Heart left ventricle (tissue), 16 donors: ENCODE data around the gene PPHLN1. TPM values are rescaled to one million over a fixed set of nuclear protein-coding genes. Genes with fewer than 3 reads are reported as not detected.

Source experiments
- ATAC-seq, 4 donors: fragments of 200-7000 bp; cut with Tn5 transposase; one replicate each; pipeline ENCODE4 v1.9.1; 2020 to 2022; ENCODE audit warnings: moderate library complexity in 4 of 4, mild to moderate bottlenecking in 3 of 4, moderate number of reproducible peaks in 1 of 4
- DNase-seq, 5 donors: peaks; one replicate each; pipeline ENCODE4 v3.0.0-alpha.2; 2020
- H3K27ac ChIP-seq, 12 donors: fragments of 200-600 bp; sonication (generic) in 4 of 12; one replicate each; pipeline versions ENCODE4 v1.5.0 to v1.8.0; 2016 to 2022; ENCODE audit warnings: mild to moderate bottlenecking in 2 of 12
- H3K27me3 ChIP-seq, 9 donors: fragments of 200-600 bp; sonication (generic) in 2 of 9; one replicate each; pipeline versions ENCODE4 v1.5.1 to v1.8.0; 2016 to 2022; ENCODE audit warnings: mild to moderate bottlenecking in 3 of 9
- H3K36me3 ChIP-seq, 9 donors: fragments of 200-600 bp; sonication (generic) in 2 of 9; one replicate each; pipeline versions ENCODE4 v1.5.0 to v1.8.0; 2018 to 2022; ENCODE audit warnings: mild to moderate bottlenecking in 2 of 9
- H3K4me1 ChIP-seq, 12 donors: fragments of 200-600 bp; sonication (generic) in 4 of 12; one replicate each; pipeline versions ENCODE4 v1.5.0 to v1.8.0; 2016 to 2022; ENCODE audit warnings: mild to moderate bottlenecking in 3 of 12
- H3K4me3 ChIP-seq, 12 donors: fragments of 200-600 bp; sonication (generic) in 4 of 12; one replicate each; pipeline versions ENCODE4 v1.5.0 to v1.8.0; 2017 to 2022; ENCODE audit warnings: mild to moderate bottlenecking in 9 of 12, moderate library complexity in 4 of 12
- H3K9me3 ChIP-seq, 12 donors: fragments of 200-600 bp; sonication (generic) in 4 of 12; one replicate each; pipeline versions ENCODE4 v1.5.0 to v1.8.0; 2016 to 2022; ENCODE audit warnings: mild to moderate bottlenecking in 1 of 12
- CTCF ChIP-seq, 12 donors: fragments of 200-600 bp; sonication (generic) in 4 of 12; IDR thresholded peaks; one replicate each; pipeline versions ENCODE4 v1.5.0 to v1.8.0; 2018 to 2022; ENCODE audit warnings: antibody characterized with exemption in 12 of 12, mild to moderate bottlenecking in 5 of 12
- POLR2A ChIP-seq, 2 donors: fragments of 450-650 bp; IDR thresholded peaks; one replicate each; pipeline ENCODE4 v1.6.1; 2017; ENCODE audit warnings: antibody characterized with exemption in 2 of 2, mild to moderate bottlenecking in 2 of 2, moderate library complexity in 2 of 2
- WGBS, 4 donors: extraction: QIAGEN DNeasy Blood & Tissue Kit in 2 of 4; methylation state at CpG; one replicate each; pipeline versions ENCODE4 v1.1.5 to v1.1.7; 2013 to 2018; 5-methylcytosine and 5-hydroxymethylcytosine counted together
- intact Hi-C, 10 donors: fragments of 100-400 bp; cut with DNase I; formaldehyde crosslinking; loops; one replicate each; pipeline versions ENCODE4 v1.11.1 to v1.14.2; 2022
- polyA plus RNA-seq, 2 donors: library from polyadenylated mRNA; stranded (reverse); fragments of 200-250 nt; gene quantifications; one replicate each; pipeline ENCODE4 v1.2.3, GENCODE V29; 2013
- total RNA-seq, 9 donors: library from RNA; depleted of rRNA in 2 of 9; stranded (reverse); fragments of >200 nt in 2 of 9; fragmentation: NEBNext Ultra II Directional in 3 of 9; extraction: Animal tissue kit (Norgen Biotek cat#: 25700) in 3 of 9; gene quantifications; one replicate each; pipeline versions ENCODE4 v1.1.0 to v1.2.4, GENCODE V29; 2016 to 2023
- donor health status: ischemic (EF 13 %, LVEDD 7.1; RV severe dilation, severe dysfunction).
- donor health status: healthy with polysubstance abuse.
- donor health status: DM: no; HTN: yes; CAD: no.
- donor health status: DM: no; HTN: no; CAD: no.
- donor health status: ischemic (EF 25% LVEDD 6.9; RV normal size, moderate dysfunction).
- donor health status: ischemic (EF 25% LVEDD 5.7; RV mildly dilated, moderate dysfunction).
- donor health status: healthy.
- donor health status: DM: yes; HTN: yes; CAD: no.
- donor health status: ischemic (EF 35%, LVEDD 5.7; RV mildly dilated, moderate dysfunction).
- donor health status: nonischemic (EF 11% LVEDD 7.7; RV severe dilation, severe dysfunction).
- donor health status: DM: yes; HTN: yes; CAD: no.
- donor health status: PGD.
- donor health status: ischemic (EF 29% LVEDD 5.4; RV normal size, mild dysfunction).
- donor health status: nonischemic (EF 23%, LVEDD 6.1; RV moderate dilation, normal function).

PPHLN1 gene
- total and polyA plus RNA-seq, 11 donors: 21.4 to 41.1 (median 35.6) TPM

- ATAC-seq (peak; percentile 76 to 91 (median 85)), DNase-seq (peak; percentile 77 to 88 (median 85))
- Histone ChIP-seq H3K36me3 (no peaks in the 10 kb centered on the region), H3K27ac (peak overlapping the region; percentile 81 to 99 (median 93)), H3K4me3 (peak overlapping the region; percentile 70 to 95 (median 83)), H3K4me1 (peaks cover 0 to 71% (median 35%) of the 10 kb centered on the region in 12 donors), H3K27me3 (peaks cover 0 to 30% (median 0%) of the 10 kb centered on the region in 9 donors), H3K9me3 (no peaks in the 10 kb centered on the region)
- intact Hi-C loops: loop anchor here (1.0 to 10.0 kb wide), 15 partner anchors 82 to 856 kb away; partner anchors contain the start of gene GXYLT1 (in 1 of the 10)
- 0 to 2% (median 1%) methylated on average over 23 to 83 of the region's 83 CpGs for WGBS, 4 donors
- TF ChIP-seq CTCF (IDR thresholded peaks at IDR 0.05) (peak; percentile 75 to 99 (median 93)), POLR2A (IDR thresholded peaks at IDR 0.05) (no peak)
Measured at GRCh38 chr12:42482748-42483520, 157.0 kb downstream of the PPHLN1 start.

- H3K27me3 ChIP-seq: peaks cover 0 to 30% (median 0%) of the 10 kb centered on the region in 9 donors
- peak overlapping the region; percentile 81 to 99 (median 93) for H3K27ac ChIP-seq
- ATAC-seq: peak in 3 of 4 donors; percentile 46 to 65 (median 54)
- H3K4me1 ChIP-seq: peaks cover 0 to 66% (median 34%) of the 10 kb centered on the region in 12 donors
- DNase-seq: peak; percentile 57 to 68 (median 64)
- intact Hi-C loops: loop anchor here (2.0 to 10.0 kb wide), 14 partner anchors 81 to 855 kb away; partner anchors contain the start of gene GXYLT1 (in 1 of the 10)
- TF ChIP-seq POLR2A (IDR thresholded peaks at IDR 0.05): no peak
- TF ChIP-seq CTCF (IDR thresholded peaks at IDR 0.05): peak in 1 of 12 donors; percentile 12
- H3K9me3 ChIP-seq: no peaks in the 10 kb centered on the region
- 0 to 2% (median 1%) methylated on average over 11 to 30 of the region's 30 CpGs for WGBS, 4 donors
- no peaks in the 10 kb centered on the region for H3K36me3 ChIP-seq
- H3K4me3 ChIP-seq: peak overlapping the region; percentile 70 to 95 (median 83)
Measured at GRCh38 chr12:42483521-42483790, 157.5 kb downstream of the PPHLN1 start.

GRCh38 chr12:42484996-42485395 lies 159.0 kb downstream of the PPHLN1 start:
- 21 to 30% (median 26%) methylated on average over 3 of the region's 3 CpGs for WGBS, 4 donors
- DNase-seq: no peak
- Histone ChIP-seq H3K27ac (peak overlapping the region in 10 of 12 donors; percentile 81 to 99 (median 93)), H3K4me3 (peak overlapping the region in 7 of 12 donors; percentile 70 to 95 (median 88)), H3K36me3 (no peaks in the 10 kb centered on the region), H3K9me3 (no peaks in the 10 kb centered on the region), H3K4me1 (peaks cover 0 to 55% (median 31%) of the 10 kb centered on the region in 12 donors), H3K27me3 (peaks cover 0 to 30% (median 0%) of the 10 kb centered on the region in 9 donors)
- TF ChIP-seq POLR2A (IDR thresholded peaks at IDR 0.05) (no peak), CTCF (IDR thresholded peaks at IDR 0.05) (no peak)
- intact Hi-C loops: loop anchor here (2.0 to 10.0 kb wide), 13 partner anchors 67 to 852 kb away; partner anchors contain the start of gene GXYLT1 (in 1 of the 10)
- ATAC-seq: peak in 2 of 4 donors; percentile 32 to 39

GRCh38 chr12:42485823-42486222 lies 159.9 kb downstream of the PPHLN1 start:
- TF ChIP-seq CTCF (IDR thresholded peaks at IDR 0.05) (no peak), POLR2A (IDR thresholded peaks at IDR 0.05) (no peak)
- no peak for ATAC-seq
- no peaks in the 10 kb centered on the region for H3K9me3 ChIP-seq
- peaks cover 0 to 30% (median 0%) of the 10 kb centered on the region in 9 donors for H3K27me3 ChIP-seq
- no peaks in the 10 kb centered on the region for H3K36me3 ChIP-seq
- peaks cover 0 to 46% (median 28%) of the 10 kb centered on the region in 12 donors for H3K4me1 ChIP-seq
- WGBS, 4 donors: 74 to 93% (median 84%) methylated on average over 3 of the region's 3 CpGs
- intact Hi-C loops: loop anchor here in 7 of 10 donors (2.0 to 10.0 kb wide), 7 partner anchors 66 to 849 kb away; no protein-coding TSS in a partner anchor
- no peak for DNase-seq
- H3K4me3 ChIP-seq: no peak overlapping the region
- H3K27ac ChIP-seq: peak overlapping the region in 2 of 12 donors; percentile 38 to 99
